Superior temporal gyrus (tissue), 1 donor: Measurements from ENCODE around the gene NRAS.

ENCODE experiments used
- DNase-seq: peaks from one replicate; pipeline ENCODE4 v3.0.0-alpha.2; 2016; ENCODE audit errors: extremely low spot score

Gene NRAS

DNA sequence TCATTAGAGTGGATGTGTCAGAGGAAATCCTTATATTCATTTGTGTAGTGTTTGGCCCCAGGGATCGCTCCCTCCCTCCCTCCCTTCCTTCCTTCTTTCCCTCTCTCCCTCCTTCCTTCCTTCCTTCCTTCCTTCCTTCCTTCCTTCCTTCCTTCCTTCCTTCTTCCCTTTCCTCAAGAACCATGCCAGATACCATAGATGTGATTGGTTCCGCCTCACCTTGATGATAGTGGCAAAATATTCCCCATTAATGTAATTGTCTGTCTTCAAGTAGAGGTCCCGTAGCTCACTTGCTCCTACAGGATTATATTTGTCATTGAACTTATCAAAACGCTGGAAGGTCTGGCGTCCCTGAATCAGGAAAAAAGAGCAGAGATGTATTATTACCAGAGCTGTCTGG lies 38.9 kb downstream of the NRAS start:
- no peak for DNase-seq

DNA sequence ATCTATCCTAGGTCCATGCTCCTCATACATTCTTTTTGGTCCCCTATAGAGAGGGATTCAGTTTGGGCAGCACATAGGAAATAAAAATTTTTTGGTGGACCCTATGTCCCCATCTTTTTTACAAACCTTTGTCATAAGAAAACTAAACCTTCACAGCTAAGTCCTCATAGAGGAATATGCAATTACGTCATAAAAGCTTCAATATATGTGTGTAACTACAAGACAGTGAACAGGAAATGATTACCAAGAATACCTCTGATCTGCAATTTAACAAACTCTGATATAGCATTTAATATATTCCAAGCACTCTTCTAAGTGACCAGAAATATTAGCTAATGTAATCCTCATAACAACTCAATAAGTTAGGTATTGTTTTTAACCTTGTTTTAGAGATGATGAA lies 40.5 kb downstream of the NRAS start:
- DNase-seq: no peak

DNA sequence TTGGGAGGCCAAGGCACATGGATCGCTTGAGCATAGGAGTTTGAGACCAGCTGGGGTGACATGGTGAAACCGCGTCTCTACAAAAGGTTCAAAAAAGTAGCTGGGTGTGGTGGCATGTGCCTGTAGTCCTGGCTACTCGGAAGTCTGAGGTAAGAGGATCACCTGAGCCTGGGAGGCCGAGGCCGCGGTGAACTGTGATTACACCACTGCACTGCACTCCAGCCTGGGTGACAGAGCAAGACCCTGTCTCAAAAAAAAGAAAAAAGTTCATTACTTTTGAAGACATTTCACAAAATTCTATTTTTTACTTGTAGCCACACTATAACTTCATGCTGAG lies 44.7 kb downstream of the NRAS start:
- DNase-seq: no peak

DNA sequence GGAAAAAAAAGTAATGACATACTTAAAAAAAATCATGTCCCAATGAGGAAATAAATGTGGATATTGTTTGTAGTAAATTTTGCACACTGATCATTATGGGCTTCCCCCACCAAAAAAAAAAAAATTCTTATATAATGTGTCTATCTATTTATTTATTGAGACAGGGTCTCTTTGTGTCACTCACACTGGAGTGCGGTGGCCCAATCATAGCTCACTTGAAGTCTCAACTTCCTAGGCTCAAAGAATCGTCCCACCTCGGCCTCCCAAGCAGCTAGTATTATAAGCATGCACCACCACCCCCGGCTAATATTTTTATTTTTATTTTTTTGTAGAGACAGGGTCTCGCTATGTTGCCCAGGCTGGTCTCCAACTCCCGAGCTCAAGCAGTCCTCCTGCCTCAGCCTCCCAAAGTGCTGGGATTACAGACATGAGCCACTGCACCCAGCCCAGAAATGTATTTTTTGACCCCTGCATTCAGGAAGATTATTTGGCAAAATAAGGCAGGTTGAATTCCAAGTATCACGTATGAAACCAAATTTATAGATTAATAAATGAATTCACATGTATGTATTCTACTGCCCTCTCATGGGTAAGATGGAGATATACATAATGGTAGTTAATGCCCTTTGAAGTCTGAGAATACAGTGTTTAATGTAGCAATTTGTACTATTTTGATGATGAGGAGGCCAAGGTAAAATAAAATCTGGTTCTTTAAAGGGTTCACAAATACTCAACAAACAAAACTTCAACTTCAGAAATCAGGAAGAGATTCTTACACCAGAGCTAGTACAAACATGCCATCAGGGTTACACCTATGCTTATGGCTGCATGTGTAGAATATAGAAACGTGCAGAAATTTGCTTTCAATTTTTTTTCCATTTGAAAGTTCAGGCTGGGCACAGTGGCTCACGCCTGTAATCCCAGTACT lies 45.3 kb downstream of the NRAS start:
- DNase-seq: no peak

DNA sequence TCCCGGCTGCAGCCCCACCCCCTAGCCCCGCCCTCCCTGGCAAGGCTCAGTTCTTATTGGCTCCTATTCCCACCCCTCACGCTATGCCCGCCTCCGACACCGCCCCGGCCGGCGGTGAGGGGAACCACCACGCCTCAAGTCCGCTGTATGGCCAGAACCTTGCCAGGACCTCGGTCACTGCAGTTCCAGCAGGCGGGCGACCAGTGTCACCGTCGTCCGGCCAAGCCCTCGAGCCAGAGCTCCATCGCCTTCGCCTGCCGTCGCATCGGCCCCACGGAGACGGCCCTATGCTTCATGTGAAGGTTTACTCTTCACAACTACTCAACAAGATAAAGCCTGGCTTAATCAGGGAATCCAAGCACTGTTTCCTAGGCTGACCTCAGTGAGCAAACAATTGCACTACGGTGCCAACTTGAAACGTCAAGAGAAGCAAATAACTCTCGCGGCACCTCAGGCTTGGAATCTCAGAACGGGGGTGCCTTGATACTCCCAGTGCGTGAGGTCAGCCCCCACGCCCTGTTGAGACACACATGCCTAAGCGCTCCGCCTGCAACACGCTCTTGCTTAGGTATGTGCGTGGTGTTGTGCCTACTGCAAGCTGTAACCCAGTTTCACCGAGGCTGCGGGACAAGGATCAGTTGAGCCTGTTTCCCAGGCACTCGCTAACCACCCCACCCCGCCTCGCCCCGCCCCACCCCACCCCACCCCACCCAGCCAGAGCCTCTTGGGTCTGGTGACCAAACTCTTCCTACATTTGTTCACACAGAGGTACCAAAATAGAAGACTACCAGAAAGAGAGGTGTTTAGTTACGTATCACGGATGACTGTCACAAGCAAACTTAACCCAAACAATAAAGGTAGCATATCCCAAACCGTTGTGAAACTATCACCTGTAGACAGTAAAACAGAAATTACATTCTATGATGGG lies 46.2 kb downstream of the NRAS start:
- DNase-seq: peak; percentile 59

DNA sequence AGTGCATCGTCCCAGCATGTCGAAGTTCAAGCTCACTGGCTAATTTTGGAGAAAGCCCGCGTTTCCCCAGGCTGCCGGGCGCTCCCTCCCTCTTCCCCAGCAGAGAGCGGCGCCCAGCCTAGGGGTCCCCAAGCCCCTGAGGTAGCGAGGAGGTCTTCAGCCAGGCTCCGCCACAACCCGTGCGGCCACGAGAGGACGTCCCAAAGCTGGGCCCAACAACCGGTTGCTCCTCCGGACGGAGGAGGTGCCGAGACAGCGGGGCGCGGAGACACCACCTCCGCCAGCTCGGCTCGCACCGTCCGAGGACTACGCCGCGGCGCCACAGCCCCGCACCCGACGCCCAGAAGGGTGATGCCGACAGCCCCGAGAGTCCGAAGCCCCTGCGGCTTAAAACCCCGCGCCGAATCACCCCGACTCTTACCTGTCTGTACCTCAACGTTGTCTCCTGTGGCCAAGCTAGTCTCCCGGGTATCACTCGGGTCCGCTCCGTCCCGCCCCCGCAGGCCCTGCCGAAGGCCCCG lies 46.9 kb downstream of the NRAS start, which contains the start of gene DENND2C:
TSS of gene DENND2C (minus strand) at position 488 of the 521 bp plus-strand sequence. CDS start 44,065 bp downstream, outside the sequence.
- no peak for DNase-seq

DNA sequence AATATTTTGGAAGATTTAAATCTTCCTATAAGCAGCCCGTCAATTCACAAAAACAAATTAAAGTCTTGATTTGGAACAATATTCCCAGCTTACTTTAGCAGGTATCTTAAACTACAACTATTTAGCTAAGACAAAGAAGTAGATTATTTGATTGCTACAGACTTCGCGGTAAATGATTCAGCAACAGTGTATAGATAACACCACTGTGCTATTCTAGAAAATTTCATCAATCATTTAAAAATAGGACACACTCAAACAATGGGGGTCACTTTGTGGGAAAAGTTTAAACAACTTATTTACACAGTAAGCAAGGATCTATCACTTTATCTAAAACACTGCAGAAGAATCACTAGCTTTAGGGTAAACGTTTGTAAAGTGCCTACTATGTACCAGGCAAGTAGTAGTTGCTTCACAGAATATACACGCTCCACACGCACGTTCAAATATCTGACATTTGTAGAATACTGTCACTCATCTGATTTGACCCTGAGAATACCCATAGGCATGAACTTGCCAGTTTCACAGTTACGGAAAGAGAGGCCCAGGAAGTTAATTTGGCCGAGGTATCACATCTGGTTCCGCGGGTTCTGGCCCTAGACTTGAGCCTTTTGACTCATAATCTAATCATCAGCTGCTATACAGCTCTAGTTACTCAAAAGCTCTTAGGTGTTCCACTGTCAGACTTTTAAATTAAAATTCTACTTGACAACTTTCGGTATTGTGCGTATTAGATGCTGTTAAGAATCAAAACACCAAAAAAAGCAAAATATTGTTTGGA lies 47.6 kb downstream of the NRAS start:
- no peak for DNase-seq

DNA sequence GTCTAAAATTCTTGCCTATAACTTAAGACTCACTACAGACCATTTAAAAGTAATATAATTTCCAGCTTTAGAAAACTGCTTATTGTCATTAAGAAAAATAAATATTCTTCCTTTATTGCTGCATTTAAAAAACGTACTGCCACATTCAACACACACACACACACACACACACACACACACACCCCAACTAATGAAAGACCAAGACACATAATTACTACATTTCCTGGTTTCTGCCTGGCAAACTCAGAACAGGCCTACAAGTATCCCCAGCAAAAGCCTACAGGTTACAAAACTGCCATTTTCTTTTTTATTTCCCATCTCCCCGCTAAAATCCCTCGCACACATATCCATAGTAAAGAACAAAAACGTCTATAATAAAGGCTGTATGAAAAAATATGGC lies 48.2 kb downstream of the NRAS start:
- DNase-seq: no peak

DNA sequence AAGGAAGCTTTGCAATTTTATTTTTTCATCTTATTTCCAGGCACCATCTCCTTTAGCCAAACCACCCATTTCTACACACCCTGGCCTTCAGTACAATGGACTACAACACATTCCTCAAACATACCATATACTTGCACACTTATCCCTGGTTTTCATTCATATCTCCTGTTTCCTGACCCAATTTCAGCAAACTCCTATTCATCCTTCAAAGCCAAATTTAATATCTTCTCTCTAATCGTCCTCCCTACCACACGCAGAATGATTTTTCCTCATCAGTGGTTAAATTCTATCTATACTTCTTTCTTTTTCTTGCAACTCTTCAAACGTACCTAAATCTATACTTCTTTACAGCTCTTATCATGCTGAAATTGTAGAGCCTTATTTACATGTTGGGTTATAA lies 49.6 kb downstream of the NRAS start:
- DNase-seq: no peak

DNA sequence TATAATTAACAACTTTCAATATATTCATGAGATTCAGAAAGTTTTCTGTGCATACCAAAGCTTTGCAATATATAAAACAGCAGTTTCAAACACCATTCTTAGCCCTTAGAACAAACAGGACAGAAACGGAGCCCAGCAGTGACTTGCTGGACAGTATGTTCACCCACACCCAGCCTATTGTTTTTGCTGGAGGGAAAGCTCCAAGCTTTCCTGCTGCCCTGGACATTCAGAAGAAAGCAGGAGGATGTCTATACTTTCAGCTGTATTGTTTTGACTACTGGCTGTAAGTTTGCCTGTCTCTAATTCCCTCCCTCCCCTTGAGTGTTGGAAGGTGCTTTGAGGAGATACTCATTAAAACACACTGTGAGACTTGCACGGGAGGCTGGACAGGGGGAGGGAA lies 56.3 kb downstream of the NRAS start:
- no peak for DNase-seq
